Spleen (tissue), 11 donors: ENCODE measurements around the gene GMEB2. TPM values are rescaled to one million over a fixed set of nuclear protein-coding genes. Genes with fewer than 3 reads are reported as not detected.
A peak's percentile ranks its signal among the peaks of the same experiment; 100 is the strongest.

ENCODE experiments used
- DNase-seq: peaks from one replicate; pipeline ENCODE4 v3.0.0-alpha.2; 2020
- H3K27ac ChIP-seq, 8 donors: fragments of 200-600 bp; sonication (generic) in 7 of 8; 1 replicate in 4 of 8; 2 replicates in 4 of 8; pipeline versions ENCODE4 v1.5.0 to v1.8.0; 2016 to 2021; ENCODE audit warnings: inconsistent platforms in 4 of 8, mild to moderate bottlenecking in 4 of 8, moderate library complexity in 1 of 8
- H3K27me3 ChIP-seq, 7 donors: fragments of 200-600 bp; sonication (generic) in 6 of 7; replicated peaks in 1 of 7; 1 replicate in 4 of 7; 2 replicates in 3 of 7; pipeline versions ENCODE4 v1.5.0 to v1.8.0; 2016 to 2021; ENCODE audit warnings: inconsistent platforms in 3 of 7, mild to moderate bottlenecking in 1 of 7
- H3K36me3 ChIP-seq, 6 donors: fragments of 200-600 bp; sonication (generic) in 5 of 6; 1 replicate in 4 of 6; 2 replicates in 2 of 6; pipeline versions ENCODE4 v1.5.0 to v1.8.0; 2016 to 2021; ENCODE audit warnings: inconsistent platforms in 2 of 6
- H3K4me1 ChIP-seq, 6 donors: fragments of 200-600 bp; sonication (generic) in 5 of 6; 1 replicate in 3 of 6; 2 replicates in 3 of 6; pipeline versions ENCODE4 v1.5.0 to v1.8.0; 2016 to 2021; ENCODE audit warnings: inconsistent platforms in 3 of 6
- H3K4me3 ChIP-seq, 8 donors: fragments of 200-600 bp; sonication (generic) in 7 of 8; 1 replicate in 4 of 8; 2 replicates in 4 of 8; pipeline versions ENCODE4 v1.5.0 to v1.8.0; 2016 to 2021; ENCODE audit warnings: inconsistent platforms in 4 of 8, mild to moderate bottlenecking in 4 of 8, moderate library complexity in 2 of 8
- H3K9me3 ChIP-seq, 8 donors: fragments of 200-600 bp; sonication (generic) in 7 of 8; 1 replicate in 4 of 8; 2 replicates in 4 of 8; pipeline versions ENCODE4 v1.5.0 to v1.8.0; 2016 to 2021; ENCODE audit warnings: inconsistent platforms in 4 of 8
- CTCF ChIP-seq, 11 experiments: fragments of 200-600 bp in 7 of 11; fragments of 450-650 bp in 4 of 11; sonication (generic) in 4 of 11; IDR thresholded peaks in 8 of 11; conservative IDR thresholded peaks in 3 of 11; 1 replicate in 7 of 11; 2 replicates in 4 of 11; pipeline versions ENCODE4 v1.4.0 to v1.8.0; 2016 to 2021; ENCODE audit warnings: antibody characterized with exemption in 11 of 11, inconsistent platforms in 4 of 11, mild to moderate bottlenecking in 1 of 11
- POLR2A ChIP-seq, 3 donors: fragments of 450-650 bp; IDR thresholded peaks; one replicate each; pipeline ENCODE4 v1.5.1; 2017; ENCODE audit warnings: antibody characterized with exemption in 3 of 3, mild to moderate bottlenecking in 1 of 3
- POLR2AphosphoS5 ChIP-seq, 3 donors: sonication (generic); formaldehyde crosslinking; IDR thresholded peaks; one replicate each; pipeline ENCODE4 v1.5.1; 2017; ENCODE audit warnings: antibody characterized with exemption in 3 of 3
- WGBS, 5 donors: extraction: QIAGEN DNeasy Blood & Tissue Kit in 3 of 5; methylation state at CpG; one replicate each; pipeline versions ENCODE4 v1.1.5 to v1.1.7; 2013 to 2018; 5-methylcytosine and 5-hydroxymethylcytosine counted together
- intact Hi-C: fragments of 100-400 bp; cut with DNase I; formaldehyde crosslinking; loops from one replicate; pipeline ENCODE4 v1.15.0; 2023; ENCODE audit warnings: low total_unique reads
- polyA plus RNA-seq, 3 donors: library from polyadenylated mRNA; stranded (reverse); fragments of 200-250 nt; gene quantifications; one replicate each; pipeline ENCODE4 v1.2.1, GENCODE V29; 2013
- total RNA-seq, 7 donors: library from RNA; depleted of rRNA in 3 of 7; stranded (reverse); fragments of >200 nt in 3 of 7; fragmentation: NEBNext Ultra II Directional in 4 of 7; extraction: Animal tissue kit (Norgen Biotek cat#: 25700) in 4 of 7; gene quantifications; one replicate each; pipeline versions ENCODE4 v1.1.0 to v1.2.1, GENCODE V29; 2016 to 2021
- donor health status: healthy with polysubstance abuse.
- donor health status: DM: no; HTN: no; CAD: no; lungs with moderate emphysema.
- donor health status: DM: no; HTN: no; CAD: no.
- donor health status: Bipolar disorder and iron deficiency.
- donor health status: healthy.
- donor health status: DM: no; HTN: no; CAD: no.
- donor health status: DM: yes; HTN: yes; CAD: no.

GMEB2 gene
- total and polyA plus RNA-seq, 10 donors: 8.6 to 15.0 (median 12.5) TPM

- Histone ChIP-seq H3K4me1 (peaks cover 34 to 76% (median 61%) of the 10 kb centered on the region in 6 donors), H3K4me3 (peak overlapping the region; percentile 16 to 87 (median 52)), H3K27me3 (no peaks in the 10 kb centered on the region), H3K9me3 (no peaks in the 10 kb centered on the region), H3K27ac (peak overlapping the region; percentile 75 to 100 (median 92)), H3K36me3 (peaks cover 0 to 13% (median 0%) of the 10 kb centered on the region in 6 donors)
- intact Hi-C loops: no loop called here
- peak; percentile 86 for DNase-seq
- WGBS, 5 donors: 40 to 82% (median 67%) methylated on average over 2 to 8 of the region's 8 CpGs
- TF ChIP-seq POLR2AphosphoS5 (IDR thresholded peaks at IDR 0.05): peak in 1 of 3 donors; percentile 18
- no peak for TF ChIP-seq POLR2A (IDR thresholded peaks at IDR 0.05)
- no peak for TF ChIP-seq CTCF (IDR thresholded peaks at IDR 0.05 in 8 of 11, conservative IDR thresholded peaks at IDR 0.05 in 3 of 11)
These were observed 13.2 kb upstream of the GMEB2 start for GRCh38 chr20:63640086-63640485.

- TF ChIP-seq POLR2AphosphoS5 (IDR thresholded peaks at IDR 0.05): peak; percentile 85 to 92 (median 86)
- peak in 1 of 3 donors; percentile 38 for TF ChIP-seq POLR2A (IDR thresholded peaks at IDR 0.05)
- TF ChIP-seq CTCF (IDR thresholded peaks at IDR 0.05 in 8 of 11, conservative IDR thresholded peaks at IDR 0.05 in 3 of 11): no peak
- peak overlapping the region in 7 of 8 donors; percentile 35 to 87 (median 65) for H3K4me3 ChIP-seq
- intact Hi-C loops: no loop called here
- no peaks in the 10 kb centered on the region for H3K27me3 ChIP-seq
- H3K36me3 ChIP-seq: peaks cover 0 to 13% (median 0%) of the 10 kb centered on the region in 6 donors
- 30 to 43% (median 32%) methylated on average over 12 to 15 of the region's 15 CpGs for WGBS, 5 donors
- peaks cover 40 to 84% (median 69%) of the 10 kb centered on the region in 6 donors for H3K4me1 ChIP-seq
- peak overlapping the region; percentile 75 to 100 (median 92) for H3K27ac ChIP-seq
- DNase-seq: peak; percentile 97
- no peaks in the 10 kb centered on the region for H3K9me3 ChIP-seq
These were observed 12.4 kb upstream of the GMEB2 start for GRCh38 chr20:63639093-63639975.

GRCh38 chr20:63636752-63637628 lies 10.1 kb upstream of the GMEB2 start:
- TF ChIP-seq POLR2AphosphoS5 (IDR thresholded peaks at IDR 0.05): peak in 1 of 3 donors; percentile 59
- no peak for TF ChIP-seq CTCF (IDR thresholded peaks at IDR 0.05 in 8 of 11, conservative IDR thresholded peaks at IDR 0.05 in 3 of 11)
- no peak for TF ChIP-seq POLR2A (IDR thresholded peaks at IDR 0.05)
- 74 to 89% (median 82%) methylated on average over 18 to 19 of the region's 19 CpGs for WGBS, 5 donors
- Histone ChIP-seq H3K4me3 (peak overlapping the region in 1 of 8 donors; percentile 0), H3K4me1 (peaks cover 33 to 92% (median 73%) of the 10 kb centered on the region in 6 donors), H3K9me3 (no peaks in the 10 kb centered on the region), H3K27ac (peak overlapping the region; percentile 73 to 100 (median 91)), H3K27me3 (no peaks in the 10 kb centered on the region), H3K36me3 (no peaks in the 10 kb centered on the region)
- no peak for DNase-seq
- intact Hi-C loops: no loop called here
